Measurements from ENCODE around the gene RIPK1. TPM values are rescaled to one million over a fixed set of nuclear protein-coding genes. Genes with fewer than 3 reads are reported as not detected.
A peak's percentile ranks its signal among the peaks of the same experiment; 100 is the strongest.

RIPK1 gene
- total and polyA plus RNA-seq, 9 of the 15 experiments (the other 6 are each of a cell fraction or from before 2014, with no cell fraction given) = 3.8 to 24.9 (median 17.7) TPM

DNA sequence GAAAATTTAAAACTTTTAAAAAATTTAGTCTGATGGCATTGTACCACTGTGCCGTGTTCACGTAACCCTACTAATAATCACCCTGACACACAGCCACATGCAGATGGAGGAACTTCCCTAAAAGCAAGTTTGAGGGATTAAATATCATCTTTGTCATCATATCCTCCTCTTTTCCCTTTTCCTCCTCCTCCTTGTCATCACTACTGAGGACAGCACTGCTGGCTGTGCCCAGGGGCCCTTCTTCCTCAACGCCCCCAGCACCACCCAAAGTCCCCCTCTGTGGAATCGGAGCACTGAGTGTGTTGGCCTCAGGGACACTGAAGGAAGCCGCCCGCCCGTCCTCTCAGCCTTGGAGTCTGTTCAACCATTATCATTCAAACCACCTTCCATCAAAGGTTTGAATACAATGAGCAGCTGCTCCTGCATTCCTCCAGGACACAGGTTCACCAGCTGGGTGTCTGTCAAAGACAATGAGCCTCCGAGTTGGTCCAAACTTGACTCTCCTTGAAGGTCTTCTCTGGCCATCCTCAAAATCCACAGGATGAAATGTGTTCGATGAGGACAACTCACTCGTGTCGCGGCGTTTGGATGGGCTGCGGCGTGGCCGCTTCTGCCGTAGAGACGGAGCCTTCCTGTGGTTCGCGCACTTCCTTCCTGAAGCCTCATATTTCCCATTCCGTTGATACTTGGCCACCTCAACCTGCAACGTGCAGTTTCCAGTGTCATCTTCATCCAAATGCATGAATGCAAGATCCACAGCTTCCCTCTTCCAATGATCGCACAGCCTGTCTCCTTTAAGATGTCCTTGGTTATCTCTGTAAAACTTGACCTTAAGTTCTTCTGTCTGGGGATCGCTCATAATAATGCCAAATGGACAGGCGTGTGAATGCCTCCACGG, 45.3 kb upstream of the RIPK1 start (continued):
- TF ChIP-seq, protein P1, sequence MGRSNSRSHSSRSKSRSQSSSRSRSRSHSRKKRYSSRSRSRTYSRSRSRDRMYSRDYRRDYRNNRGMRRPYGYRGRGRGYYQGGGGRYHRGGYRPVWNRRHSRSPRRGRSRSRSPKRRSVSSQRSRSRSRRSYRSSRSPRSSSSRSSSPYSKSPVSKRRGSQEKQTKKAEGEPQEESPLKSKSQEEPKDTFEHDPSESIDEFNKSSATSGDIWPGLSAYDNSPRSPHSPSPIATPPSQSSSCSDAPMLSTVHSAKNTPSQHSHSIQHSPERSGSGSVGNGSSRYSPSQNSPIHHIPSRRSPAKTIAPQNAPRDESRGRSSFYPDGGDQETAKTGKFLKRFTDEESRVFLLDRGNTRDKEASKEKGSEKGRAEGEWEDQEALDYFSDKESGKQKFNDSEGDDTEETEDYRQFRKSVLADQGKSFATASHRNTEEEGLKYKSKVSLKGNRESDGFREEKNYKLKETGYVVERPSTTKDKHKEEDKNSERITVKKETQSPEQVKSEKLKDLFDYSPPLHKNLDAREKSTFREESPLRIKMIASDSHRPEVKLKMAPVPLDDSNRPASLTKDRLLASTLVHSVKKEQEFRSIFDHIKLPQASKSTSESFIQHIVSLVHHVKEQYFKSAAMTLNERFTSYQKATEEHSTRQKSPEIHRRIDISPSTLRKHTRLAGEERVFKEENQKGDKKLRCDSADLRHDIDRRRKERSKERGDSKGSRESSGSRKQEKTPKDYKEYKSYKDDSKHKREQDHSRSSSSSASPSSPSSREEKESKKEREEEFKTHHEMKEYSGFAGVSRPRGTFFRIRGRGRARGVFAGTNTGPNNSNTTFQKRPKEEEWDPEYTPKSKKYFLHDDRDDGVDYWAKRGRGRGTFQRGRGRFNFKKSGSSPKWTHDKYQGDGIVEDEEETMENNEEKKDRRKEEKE (IDR thresholded peaks at IDR 0.05; ENCODE audit: borderline replicate concordance in 1 of 2, control insufficient read depth in 1 of 2, low read depth in 2 of 2, low read length in 1 of 2) = 0 out of 4 replicates have a peak, but pooled peaks of 1 of the 2 experiments have one; percentile 29
- TF ChIP-seq ZSCAN29 (IDR thresholded peaks at IDR 0.05) (peak; percentile 8; the same call in 1 of the 2 replicates), GTF2E2 (tag; IDR thresholded peaks at IDR 0.05) (0 out of 2 replicates have a peak, but pooled peaks have one; percentile 51), SNIP1 (IDR thresholded peaks at IDR 0.05; ENCODE audit: low read depth) (0 out of 2 replicates have a peak, but pooled peaks have one; percentile 17), NFXL1 (CRISPR knock-in tag; IDR thresholded peaks at IDR 0.05) (no peak), TEAD1 (CRISPR knock-in tag; IDR thresholded peaks at IDR 0.05) (0 out of 4 replicates have a peak, but pooled peaks of 1 of the 2 experiments have one; percentile 11), POLR2G (IDR thresholded peaks at IDR 0.05; ENCODE audit: low read depth, low read length) (peak; percentile 55; the same call in 1 of the 2 replicates), TOE1 (IDR thresholded peaks at IDR 0.05; ENCODE audit: borderline replicate concordance) (no peak), TOE1 (CRISPR knock-in tag; IDR thresholded peaks at IDR 0.05; ENCODE audit: borderline replicate concordance, low read depth) (peak; percentile 82; the same call in 1 of the 2 replicates), MTA3 (IDR thresholded peaks at IDR 0.05; ENCODE audit: borderline replicate concordance) (peak; percentile 25; the same call in 1 of the 2 replicates), PHTF2 (CRISPR knock-in tag; IDR thresholded peaks at IDR 0.05) (0 out of 2 replicates have a peak, but pooled peaks have one; percentile 58), ZZZ3 (IDR thresholded peaks at IDR 0.05) (no peak), MXI1 (IDR thresholded peaks at IDR 0.05; ENCODE audit: low read depth, low read length) (peak; percentile 25; the same call in 1 of the 2 replicates)
- TF ChIP-seq, protein P2, sequence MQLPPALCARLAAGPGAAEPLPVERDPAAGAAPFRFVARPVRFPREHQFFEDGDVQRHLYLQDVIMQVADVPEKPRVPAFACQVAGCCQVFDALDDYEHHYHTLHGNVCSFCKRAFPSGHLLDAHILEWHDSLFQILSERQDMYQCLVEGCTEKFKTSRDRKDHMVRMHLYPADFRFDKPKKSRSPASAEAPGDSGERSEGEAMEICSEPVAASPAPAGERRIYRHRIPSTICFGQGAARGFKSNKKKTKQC (CRISPR knock-in tag; IDR thresholded peaks at IDR 0.05) = peak; percentile 53
